Measurements from ENCODE around the gene CACNB2. TPM values are rescaled to one million over a fixed set of nuclear protein-coding genes. Genes with fewer than 3 reads are reported as not detected.

Gene CACNB2
- total RNA-seq, 1 donor from 2014 or later = 0.96 TPM

DNA sequence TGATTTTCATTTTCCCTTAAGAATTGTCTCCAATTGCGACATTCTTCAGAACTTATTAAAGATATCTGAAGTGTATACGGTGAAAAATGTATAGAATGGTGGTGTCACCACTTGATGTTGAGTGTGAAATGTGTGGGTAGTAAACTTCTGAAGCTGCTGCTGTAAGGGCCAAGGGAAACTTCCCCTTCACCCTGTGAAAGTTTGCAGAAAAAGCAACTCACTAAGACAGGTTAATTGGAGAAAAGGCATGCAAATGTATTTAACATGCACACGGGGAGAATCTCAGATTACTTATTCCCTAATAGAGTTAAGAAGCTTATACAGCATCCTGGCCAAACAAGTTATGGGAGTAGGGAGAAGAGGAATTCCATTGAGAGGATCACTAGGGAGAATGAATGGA, 338.1 kb downstream of the CACNB2 start:
- Histone ChIP-seq H3K27ac (no peak overlapping the region), H3K4me1 (no peaks in the 10 kb centered on the region), H3K4me3 (no peak overlapping the region), H3K27me3 (no peaks in the 10 kb centered on the region), H3K9me3 (no peaks in the 10 kb centered on the region), H3K36me3 (no peaks in the 10 kb centered on the region)
- TF ChIP-seq, protein P1, sequence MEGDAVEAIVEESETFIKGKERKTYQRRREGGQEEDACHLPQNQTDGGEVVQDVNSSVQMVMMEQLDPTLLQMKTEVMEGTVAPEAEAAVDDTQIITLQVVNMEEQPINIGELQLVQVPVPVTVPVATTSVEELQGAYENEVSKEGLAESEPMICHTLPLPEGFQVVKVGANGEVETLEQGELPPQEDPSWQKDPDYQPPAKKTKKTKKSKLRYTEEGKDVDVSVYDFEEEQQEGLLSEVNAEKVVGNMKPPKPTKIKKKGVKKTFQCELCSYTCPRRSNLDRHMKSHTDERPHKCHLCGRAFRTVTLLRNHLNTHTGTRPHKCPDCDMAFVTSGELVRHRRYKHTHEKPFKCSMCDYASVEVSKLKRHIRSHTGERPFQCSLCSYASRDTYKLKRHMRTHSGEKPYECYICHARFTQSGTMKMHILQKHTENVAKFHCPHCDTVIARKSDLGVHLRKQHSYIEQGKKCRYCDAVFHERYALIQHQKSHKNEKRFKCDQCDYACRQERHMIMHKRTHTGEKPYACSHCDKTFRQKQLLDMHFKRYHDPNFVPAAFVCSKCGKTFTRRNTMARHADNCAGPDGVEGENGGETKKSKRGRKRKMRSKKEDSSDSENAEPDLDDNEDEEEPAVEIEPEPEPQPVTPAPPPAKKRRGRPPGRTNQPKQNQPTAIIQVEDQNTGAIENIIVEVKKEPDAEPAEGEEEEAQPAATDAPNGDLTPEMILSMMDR (IDR thresholded peaks at IDR 0.05) = no peak
- intact Hi-C loops (cut with DNase I) = no loop called here
- no peak for DNase-seq (ENCODE audit: low spot score in 2 of 2)

DNA sequence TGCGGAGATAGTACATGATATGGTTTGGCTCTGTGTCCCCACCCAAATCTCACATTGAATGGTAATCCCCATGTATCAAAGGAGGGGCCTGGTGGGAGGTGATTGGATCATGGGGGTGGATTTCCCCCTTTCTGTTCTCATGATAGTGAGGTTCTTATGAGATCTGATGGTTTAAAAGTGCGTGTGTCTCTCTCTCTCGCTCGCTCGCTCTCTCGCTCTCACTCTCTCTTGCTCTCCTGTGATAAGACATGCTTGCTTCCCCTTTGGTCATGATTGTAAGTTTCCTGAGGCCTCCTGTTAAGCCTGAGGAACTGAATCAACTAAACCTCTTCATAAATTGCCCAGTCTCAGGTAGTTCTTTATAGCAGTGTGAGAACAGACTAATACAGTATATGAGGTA, 339.3 kb downstream of the CACNB2 start:
- intact Hi-C loops (cut with DNase I) = no loop called here
- DNase-seq (ENCODE audit: low spot score in 2 of 2) = no peak
- Histone ChIP-seq H3K27ac (no peak overlapping the region), H3K27me3 (no peaks in the 10 kb centered on the region), H3K4me1 (no peaks in the 10 kb centered on the region), H3K36me3 (no peaks in the 10 kb centered on the region), H3K9me3 (no peaks in the 10 kb centered on the region), H3K4me3 (no peak overlapping the region)
- TF ChIP-seq, protein P1 (IDR thresholded peaks at IDR 0.05) = no peak

DNA sequence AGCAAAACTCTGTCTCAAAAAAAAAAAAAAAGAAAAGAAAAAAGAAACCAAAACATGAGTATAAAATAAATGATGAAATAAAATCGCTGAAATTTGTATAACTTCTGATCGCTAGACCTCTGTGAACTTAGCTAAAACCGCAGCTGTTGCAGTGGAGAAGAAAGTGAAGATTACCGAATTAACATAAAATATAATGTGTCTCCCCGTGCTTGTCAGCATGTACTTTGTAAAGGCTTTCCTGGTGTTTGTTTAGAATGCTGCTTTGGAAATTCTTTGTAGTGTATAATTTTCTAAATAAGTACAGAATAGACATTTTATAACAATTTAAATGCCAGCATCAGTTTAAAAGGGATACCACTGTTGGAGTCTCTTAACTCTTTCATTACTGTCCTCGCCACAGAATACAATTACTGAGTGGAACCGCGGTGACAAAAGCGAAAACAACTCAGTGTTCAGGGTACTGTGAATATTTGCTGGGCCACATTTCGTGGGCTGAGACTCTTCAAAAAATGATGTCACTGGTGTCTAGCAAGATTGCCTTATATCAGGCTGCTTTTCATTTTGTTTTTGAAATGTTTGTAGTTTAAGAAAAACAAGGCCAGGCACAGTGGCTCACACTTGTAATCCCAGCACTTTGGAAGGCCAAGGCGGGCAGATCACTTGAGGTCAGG, 343.4 kb downstream of the CACNB2 start:
- TF ChIP-seq, protein P1 (IDR thresholded peaks at IDR 0.05) = no peak
- intact Hi-C loops (cut with DNase I) = no loop called here

DNA sequence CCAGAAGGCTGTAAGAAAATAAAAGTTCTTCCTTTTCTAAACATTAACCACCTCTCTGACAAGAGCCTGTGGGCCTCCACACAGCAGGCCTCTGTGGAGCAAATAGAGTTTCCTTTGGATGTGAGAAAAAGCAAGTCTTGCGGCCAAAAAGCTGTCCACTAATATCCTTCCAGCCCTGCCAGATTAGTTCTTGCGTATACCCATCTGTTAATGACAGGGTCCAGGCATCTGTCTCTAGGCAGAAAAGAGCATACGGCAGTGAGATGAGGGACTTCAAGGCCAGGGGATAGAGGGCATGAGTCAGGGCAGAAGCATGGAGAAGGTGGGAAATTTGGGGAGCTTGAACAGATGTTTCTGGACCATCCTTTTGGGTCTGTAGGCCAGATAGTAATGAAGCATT, 346.2 kb downstream of the CACNB2 start:
- no peaks in the 10 kb centered on the region for H3K27me3 ChIP-seq
- DNase-seq (ENCODE audit: low spot score in 2 of 2) = no peak
- H3K36me3 ChIP-seq = no peaks in the 10 kb centered on the region
- no peaks in the 10 kb centered on the region for H3K9me3 ChIP-seq
- no peak overlapping the region for H3K4me3 ChIP-seq
- intact Hi-C loops (cut with DNase I) = no loop called here
- no peak overlapping the region for H3K27ac ChIP-seq
- TF ChIP-seq, protein P1 (IDR thresholded peaks at IDR 0.05) = no peak
- no peaks in the 10 kb centered on the region for H3K4me1 ChIP-seq

More for the DNA sequence above, 343.4 kb downstream of the CACNB2 start:
- Histone ChIP-seq H3K4me1 (no peaks in the 10 kb centered on the region), H3K27me3 (no peaks in the 10 kb centered on the region), H3K27ac (no peak overlapping the region), H3K36me3 (no peaks in the 10 kb centered on the region), H3K4me3 (no peak overlapping the region), H3K9me3 (no peaks in the 10 kb centered on the region)
- no peak for DNase-seq (ENCODE audit: low spot score in 2 of 2)

DNA sequence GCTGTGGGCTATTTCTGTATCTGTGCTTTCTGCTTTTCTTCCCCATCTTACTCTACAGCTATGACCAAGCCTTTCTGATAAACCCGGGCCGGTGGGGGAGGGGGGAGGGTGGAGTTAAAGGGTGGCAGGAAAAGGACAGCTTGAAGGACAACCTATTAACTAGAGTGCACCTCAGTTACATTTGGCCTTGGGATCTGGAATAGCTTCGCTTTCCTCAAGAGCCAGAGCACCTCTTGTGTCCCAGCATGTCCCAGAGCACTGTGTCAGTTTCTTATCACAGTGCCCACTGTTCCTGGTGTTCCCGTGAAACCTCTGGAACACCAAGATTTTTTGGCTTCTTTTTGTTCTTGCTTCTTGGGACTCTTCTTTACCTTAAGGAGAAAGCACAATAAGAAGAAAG, 350.5 kb downstream of the CACNB2 start:
- intact Hi-C loops (cut with DNase I) = no loop called here
- H3K4me1 ChIP-seq = no peaks in the 10 kb centered on the region
- no peak overlapping the region for H3K27ac ChIP-seq
- TF ChIP-seq, protein P1 (IDR thresholded peaks at IDR 0.05) = no peak
- H3K9me3 ChIP-seq = no peaks in the 10 kb centered on the region
- H3K4me3 ChIP-seq = no peak overlapping the region
- no peak for DNase-seq (ENCODE audit: low spot score in 2 of 2)
- no peaks in the 10 kb centered on the region for H3K36me3 ChIP-seq
- H3K27me3 ChIP-seq = no peaks in the 10 kb centered on the region

Measured in ascending aorta (tissue), 2 donors.